ENCODE results near the gene DMD. TPM values are rescaled to one million over a fixed set of nuclear protein-coding genes. Genes with fewer than 3 reads are reported as not detected.

The DMD gene
- total RNA-seq, 1 donor from 2014 or later, result 22.2 TPM

- Mint-ChIP-seq H3K4me1 (ENCODE audit: low read depth, unreplicated experiment) (peaks cover 7% of the 10 kb centered on the region), H3K4me3 (ENCODE audit: unreplicated experiment) (no peak overlapping the region), H3K9me3 (ENCODE audit: unreplicated experiment) (no peaks in the 10 kb centered on the region), H3K27me3 (ENCODE audit: low read depth, unreplicated experiment) (no peaks in the 10 kb centered on the region), H3K36me3 (ENCODE audit: low read depth, unreplicated experiment) (no peaks in the 10 kb centered on the region), H3K27ac (ENCODE audit: unreplicated experiment) (peak overlapping the region; percentile 36)
- Histone ChIP-seq H3K9me3 (ENCODE audit: insufficient read depth, low read depth, low read length) (no peaks in the 10 kb centered on the region), H3K27me3 (ENCODE audit: insufficient read depth, low read length) (no peaks in the 10 kb centered on the region), H3K9ac (ENCODE audit: low read length) (no peak overlapping the region), H3K36me3 (ENCODE audit: insufficient read depth, low read length) (no peaks in the 10 kb centered on the region), H3K4me2 (ENCODE audit: low read length) (no peak overlapping the region), H2AFZ (ENCODE audit: low read depth, low read length) (no peak overlapping the region), H3K4me1 (ENCODE audit: insufficient read depth, low read length) (no peaks in the 10 kb centered on the region), H3K4me3 (ENCODE audit: insufficient read depth, low read depth, low read length) (no peak overlapping the region), H3K79me2 (ENCODE audit: insufficient read depth, low read length) (no peaks in the 10 kb centered on the region), H4K20me1 (ENCODE audit: insufficient read depth, low read length) (no peaks in the 10 kb centered on the region), H3K27ac (ENCODE audit: low read depth, low read length) (no peak overlapping the region)
- peak; percentile 2 for DNase-seq (ENCODE audit: low read depth)
- TF ChIP-seq CTCF (IDR thresholded peaks at IDR 0.05; ENCODE audit: insufficient read depth, low read depth, low read length) (no peak), EZH2 (IDR thresholded peaks at IDR 0.05; ENCODE audit: insufficient read depth, low read length) (no peak)
- peak; percentile 23 for FAIRE-seq
These were observed 1366.3 kb downstream of the DMD start for GRCh38 chrX:31845003-31845402.

GRCh38 chrX:31838617-31839016 is 1372.7 kb downstream of the DMD start:
- no peaks in the 10 kb centered on the region for H3K36me3 Mint-ChIP-seq (ENCODE audit: low read depth, unreplicated experiment)
- TF ChIP-seq CTCF (IDR thresholded peaks at IDR 0.05; ENCODE audit: insufficient read depth, low read depth, low read length) (no peak), EZH2 (IDR thresholded peaks at IDR 0.05; ENCODE audit: insufficient read depth, low read length) (no peak)

GRCh38 chrX:31837445-31838049 is 1373.8 kb downstream of the DMD start:
- Histone ChIP-seq H3K4me3 (ENCODE audit: insufficient read depth, low read depth, low read length) (no peak overlapping the region), H3K9ac (ENCODE audit: low read length) (no peak overlapping the region), H3K79me2 (ENCODE audit: insufficient read depth, low read length) (no peaks in the 10 kb centered on the region), H3K9me3 (ENCODE audit: insufficient read depth, low read depth, low read length) (no peaks in the 10 kb centered on the region), H3K27me3 (ENCODE audit: insufficient read depth, low read length) (no peaks in the 10 kb centered on the region), H3K27ac (ENCODE audit: low read depth, low read length) (no peak overlapping the region), H2AFZ (ENCODE audit: low read depth, low read length) (no peak overlapping the region), H3K36me3 (ENCODE audit: insufficient read depth, low read length) (no peaks in the 10 kb centered on the region), H4K20me1 (ENCODE audit: insufficient read depth, low read length) (no peaks in the 10 kb centered on the region), H3K4me1 (ENCODE audit: insufficient read depth, low read length) (no peaks in the 10 kb centered on the region), H3K4me2 (ENCODE audit: low read length) (no peak overlapping the region)
- H3K4me1 Mint-ChIP-seq (ENCODE audit: low read depth, unreplicated experiment), result no peaks in the 10 kb centered on the region
- DNase-seq (ENCODE audit: low read depth) (no peak), FAIRE-seq (no peak)
- no peaks in the 10 kb centered on the region for H3K9me3 Mint-ChIP-seq (ENCODE audit: unreplicated experiment)
- H3K27me3 Mint-ChIP-seq (ENCODE audit: low read depth, unreplicated experiment), result no peaks in the 10 kb centered on the region
- no peak overlapping the region for H3K27ac Mint-ChIP-seq (ENCODE audit: unreplicated experiment)
- H3K36me3 Mint-ChIP-seq (ENCODE audit: low read depth, unreplicated experiment), result no peaks in the 10 kb centered on the region
- TF ChIP-seq EZH2 (IDR thresholded peaks at IDR 0.05; ENCODE audit: insufficient read depth, low read length) (no peak), CTCF (IDR thresholded peaks at IDR 0.05; ENCODE audit: insufficient read depth, low read depth, low read length) (no peak)
- no peak overlapping the region for H3K4me3 Mint-ChIP-seq (ENCODE audit: unreplicated experiment)

More at GRCh38 chrX:31838617-31839016, 1372.7 kb downstream of the DMD start:
- Histone ChIP-seq H3K27me3 (ENCODE audit: insufficient read depth, low read length) (no peaks in the 10 kb centered on the region), H4K20me1 (ENCODE audit: insufficient read depth, low read length) (no peaks in the 10 kb centered on the region), H3K4me3 (ENCODE audit: insufficient read depth, low read depth, low read length) (no peak overlapping the region), H3K4me2 (ENCODE audit: low read length) (no peak overlapping the region), H3K9ac (ENCODE audit: low read length) (no peak overlapping the region), H3K9me3 (ENCODE audit: insufficient read depth, low read depth, low read length) (no peaks in the 10 kb centered on the region), H3K79me2 (ENCODE audit: insufficient read depth, low read length) (no peaks in the 10 kb centered on the region), H3K27ac (ENCODE audit: low read depth, low read length) (no peak overlapping the region), H3K4me1 (ENCODE audit: insufficient read depth, low read length) (no peaks in the 10 kb centered on the region), H2AFZ (ENCODE audit: low read depth, low read length) (no peak overlapping the region), H3K36me3 (ENCODE audit: insufficient read depth, low read length) (no peaks in the 10 kb centered on the region)
- H3K4me3 Mint-ChIP-seq (ENCODE audit: unreplicated experiment), result no peak overlapping the region
- H3K4me1 Mint-ChIP-seq (ENCODE audit: low read depth, unreplicated experiment), result no peaks in the 10 kb centered on the region
- DNase-seq (ENCODE audit: low read depth), result no peak
- H3K27ac Mint-ChIP-seq (ENCODE audit: unreplicated experiment), result no peak overlapping the region
- no peaks in the 10 kb centered on the region for H3K9me3 Mint-ChIP-seq (ENCODE audit: unreplicated experiment)
- no peaks in the 10 kb centered on the region for H3K27me3 Mint-ChIP-seq (ENCODE audit: low read depth, unreplicated experiment)
- FAIRE-seq, result peak; percentile 95

Data from astrocyte (in vitro differentiated cells and primary cell).